Thoracic aorta (tissue), 2 donors: ENCODE data around the gene INTS1. TPM values are rescaled to one million over a fixed set of nuclear protein-coding genes. Genes with fewer than 3 reads are reported as not detected.

ENCODE experiments used
- ATAC-seq: fragments of 150-250 bp; one replicate; pipeline ENCODE4 v1.8.0; 2017; ENCODE audit warnings: low read depth; ENCODE audit not compliant: insufficient number of reproducible peaks, low FRiP score
- DNase-seq: peaks from one replicate; pipeline ENCODE4 v3.0.0-alpha.2; 2020; ENCODE audit warnings: low spot score
- H3K27ac ChIP-seq, 2 donors: fragments of 200-600 bp; sonication (generic); 1 replicate in 1 of 2; 2 replicates in 1 of 2; pipeline ENCODE4 v1.5.1; 2016; ENCODE audit warnings: mild to moderate bottlenecking in 2 of 2, moderate library complexity in 2 of 2
- H3K27me3 ChIP-seq: fragments of 200-600 bp; sonication (generic); replicated peaks from 2 replicates; pipeline ENCODE4 v1.6.0; 2016; ENCODE audit warnings: mild to moderate bottlenecking; ENCODE audit not compliant: insufficient read depth
- H3K36me3 ChIP-seq: fragments of 200-600 bp; sonication (generic); one replicate; pipeline ENCODE4 v1.5.1; 2016
- H3K4me1 ChIP-seq, 2 donors: fragments of 200-600 bp; sonication (generic); 1 replicate in 1 of 2; 2 replicates in 1 of 2; pipeline versions ENCODE4 v1.5.1 to v1.6.0; 2016; ENCODE audit warnings: low read depth in 2 of 2, mild to moderate bottlenecking in 1 of 2; ENCODE audit not compliant: control insufficient read depth in 1 of 2
- H3K4me3 ChIP-seq: fragments of 200-600 bp; sonication (generic); 2 replicates; pipeline ENCODE4 v1.5.1; 2016; ENCODE audit warnings: mild to moderate bottlenecking
- H3K9me3 ChIP-seq: fragments of 200-600 bp; sonication (generic); 2 replicates; pipeline ENCODE4 v1.5.1; 2016
- total RNA-seq, 2 donors: library from RNA; depleted of rRNA; stranded (reverse); fragments of >200 nt; gene quantifications; one replicate each; pipeline versions ENCODE4 v1.1.0 to v1.2.3, GENCODE V29; 2016
- TF ChIP-seq, protein P1 (sequence below): fragments of 200-600 bp; sonication (generic); IDR thresholded peaks from one replicate; pipeline ENCODE4 v1.5.1; 2019; ENCODE audit warnings: antibody characterized with exemption

The INTS1 gene
- total RNA-seq, 2 donors from 2014 or later, result 59.8 to 89.6 TPM

DNA sequence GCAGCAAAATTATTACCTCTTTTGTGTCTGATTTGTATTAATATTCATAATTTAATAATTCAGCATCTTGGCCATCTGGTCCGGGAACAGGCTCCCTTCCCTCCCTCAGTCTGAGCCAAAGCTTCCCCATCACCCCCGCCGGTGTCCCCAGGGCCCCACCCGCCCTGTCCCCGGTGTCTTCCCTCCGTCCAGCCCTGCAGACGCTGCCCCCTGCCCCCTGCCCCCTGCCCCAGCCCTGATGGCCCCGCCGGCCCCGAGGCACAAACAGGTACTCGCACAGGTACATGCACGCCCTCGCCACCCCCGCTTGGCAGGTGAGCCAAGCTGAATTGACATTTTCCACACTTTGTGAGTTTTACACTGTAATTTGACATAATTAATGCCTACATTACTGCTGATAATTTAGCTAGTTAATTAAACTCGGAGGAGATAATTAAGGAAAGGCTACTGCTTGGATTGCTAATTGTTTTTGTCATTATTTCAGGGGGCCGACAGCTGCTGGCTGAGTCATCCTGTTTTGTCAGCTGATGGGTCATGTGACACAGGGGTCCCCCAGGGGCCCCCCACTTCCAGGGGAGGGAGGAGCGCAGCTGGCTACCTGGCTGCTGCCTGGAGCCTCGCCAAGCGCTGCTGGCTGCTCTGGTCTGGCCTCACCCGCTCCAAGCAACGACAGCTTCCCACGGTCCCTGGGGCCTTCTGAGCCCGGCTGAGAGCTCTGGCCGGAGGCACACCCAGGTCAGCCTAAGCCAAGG, 81.5 kb downstream of the INTS1 start:
- Histone ChIP-seq H3K4me3 (no peak overlapping the region), H3K36me3 (no peaks in the 10 kb centered on the region), H3K4me1 (no peaks in the 10 kb centered on the region), H3K9me3 (no peaks in the 10 kb centered on the region), H3K27me3 (peaks cover 8% of the 10 kb centered on the region), H3K27ac (no peak overlapping the region)
- ATAC-seq (no peak), DNase-seq (no peak)
- TF ChIP-seq, protein P1, sequence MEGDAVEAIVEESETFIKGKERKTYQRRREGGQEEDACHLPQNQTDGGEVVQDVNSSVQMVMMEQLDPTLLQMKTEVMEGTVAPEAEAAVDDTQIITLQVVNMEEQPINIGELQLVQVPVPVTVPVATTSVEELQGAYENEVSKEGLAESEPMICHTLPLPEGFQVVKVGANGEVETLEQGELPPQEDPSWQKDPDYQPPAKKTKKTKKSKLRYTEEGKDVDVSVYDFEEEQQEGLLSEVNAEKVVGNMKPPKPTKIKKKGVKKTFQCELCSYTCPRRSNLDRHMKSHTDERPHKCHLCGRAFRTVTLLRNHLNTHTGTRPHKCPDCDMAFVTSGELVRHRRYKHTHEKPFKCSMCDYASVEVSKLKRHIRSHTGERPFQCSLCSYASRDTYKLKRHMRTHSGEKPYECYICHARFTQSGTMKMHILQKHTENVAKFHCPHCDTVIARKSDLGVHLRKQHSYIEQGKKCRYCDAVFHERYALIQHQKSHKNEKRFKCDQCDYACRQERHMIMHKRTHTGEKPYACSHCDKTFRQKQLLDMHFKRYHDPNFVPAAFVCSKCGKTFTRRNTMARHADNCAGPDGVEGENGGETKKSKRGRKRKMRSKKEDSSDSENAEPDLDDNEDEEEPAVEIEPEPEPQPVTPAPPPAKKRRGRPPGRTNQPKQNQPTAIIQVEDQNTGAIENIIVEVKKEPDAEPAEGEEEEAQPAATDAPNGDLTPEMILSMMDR, result no peak

DNA sequence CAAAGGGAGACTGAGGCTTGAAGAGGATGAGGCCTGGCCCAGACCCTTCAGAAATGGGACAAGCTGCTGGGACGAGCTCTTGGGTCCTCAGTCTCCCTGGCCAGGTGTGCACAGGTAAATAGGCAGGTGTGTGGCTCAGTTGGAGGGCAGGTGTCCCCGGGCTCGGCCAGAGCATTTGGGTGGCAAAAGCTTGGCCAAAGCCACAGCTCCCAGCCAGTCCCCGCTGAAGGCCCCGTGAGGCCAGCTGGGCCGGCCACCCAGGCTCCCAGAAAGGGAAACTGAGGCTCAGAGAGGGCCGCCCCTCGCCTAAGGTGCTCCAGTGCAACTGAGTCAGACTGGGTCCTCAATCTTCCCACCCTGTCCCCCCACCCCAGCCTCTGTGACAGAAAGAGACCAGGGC, 82.2 kb downstream of the INTS1 start:
- TF ChIP-seq, protein P1, result no peak
- H3K27ac ChIP-seq, result no peak overlapping the region
- no peaks in the 10 kb centered on the region for H3K4me1 ChIP-seq
- DNase-seq (no peak), ATAC-seq (no peak)
- H3K36me3 ChIP-seq, result no peaks in the 10 kb centered on the region
- no peak overlapping the region for H3K4me3 ChIP-seq
- peaks cover 8% of the 10 kb centered on the region for H3K27me3 ChIP-seq
- no peaks in the 10 kb centered on the region for H3K9me3 ChIP-seq

DNA sequence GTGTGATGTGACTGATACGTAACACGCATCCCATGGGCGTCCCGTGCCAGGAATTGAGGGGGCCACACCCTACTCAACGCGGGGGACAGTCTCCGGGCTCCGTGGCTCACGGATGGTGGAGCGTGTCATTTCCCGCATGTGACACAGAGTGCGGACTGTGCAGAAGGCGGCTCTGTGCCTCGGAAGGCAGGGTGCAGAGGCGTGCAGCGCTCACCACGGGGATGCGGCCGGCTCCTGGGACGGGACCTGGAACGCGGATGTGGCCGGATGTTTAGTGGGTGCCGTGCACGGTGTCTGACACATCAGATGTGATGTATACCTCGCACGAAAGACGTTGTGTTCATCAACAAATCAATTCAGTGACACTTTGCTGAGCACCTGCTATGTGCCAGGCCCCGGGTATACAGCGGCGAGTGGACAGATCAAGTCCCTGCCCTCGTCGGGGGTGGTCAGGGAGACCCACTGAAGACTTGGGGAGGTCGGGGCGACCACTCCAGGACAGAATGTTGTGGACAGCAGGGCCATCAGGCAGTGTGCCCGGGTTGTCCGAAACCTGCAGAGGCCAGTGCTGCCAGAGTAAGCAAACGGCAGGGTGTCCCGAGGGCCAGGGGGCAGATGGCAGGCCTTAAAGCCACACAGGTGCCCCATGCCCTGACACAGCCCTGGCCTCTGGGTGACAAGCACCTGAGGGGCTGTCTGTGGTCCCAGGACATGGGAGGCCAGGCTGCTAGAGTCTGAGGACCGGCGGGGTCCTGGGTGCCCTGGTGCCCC, 83.0 kb downstream of the INTS1 start:
- ATAC-seq (no peak), DNase-seq (no peak)
- no peak overlapping the region for H3K4me3 ChIP-seq
- no peaks in the 10 kb centered on the region for H3K9me3 ChIP-seq
- no peak overlapping the region for H3K27ac ChIP-seq
- TF ChIP-seq, protein P1, result no peak
- H3K36me3 ChIP-seq, result no peaks in the 10 kb centered on the region
- H3K4me1 ChIP-seq, result no peaks in the 10 kb centered on the region
- peaks cover 8% of the 10 kb centered on the region for H3K27me3 ChIP-seq

Other genes starting within 250 kb of the INTS1 start
- 10 to 100 TPM; 71.7 to 80.0 TPM for gene MICALL2, start 44.9 kb downstream of the INTS1 start, total RNA-seq
- gene MAFK, start 26.3 kb upstream of the INTS1 start, total RNA-seq, result 100 to 1,000 TPM; 111 to 161 TPM
- gene TMEM184A, start 51.8 kb upstream of the INTS1 start, total RNA-seq, result 1 to 10 TPM in 1 of 2 donors, not detected in 1; 1.5 TPM
- gene PSMG3, start 65.6 kb upstream of the INTS1 start, total RNA-seq, result 10 to 100 TPM; 30.9 to 40.4 TPM
- under 1 TPM; 0.81 to 0.85 TPM for gene ELFN1, start 165.9 kb upstream of the INTS1 start, total RNA-seq